Measurements from ENCODE around the gene COL4A2. TPM values are rescaled to one million over a fixed set of nuclear protein-coding genes. Genes with fewer than 3 reads are reported as not detected.
"Not testable (repeated sequence)": the region's sequence is repeated elsewhere in the genome, so short reads cannot be mapped to it uniquely, and the experiment has no call there.

The COL4A2 gene
- total RNA-seq, 6 donors from 2014 or later = 169 to 458 (median 258) TPM

GRCh38 chr13:110450941-110451730 lies 144.1 kb downstream of the COL4A2 start:
- WGBS, 2 donors = 82 to 84% methylated on average over 12 of the region's 12 CpGs
- DNase-seq = no peak
- ATAC-seq (ENCODE audit: low FRiP score in 2 of 2) = no peak
- peaks cover 0 to 5% (median 0%) of the 10 kb centered on the region in 4 donors for H3K4me1 ChIP-seq
- no peaks in the 10 kb centered on the region for H3K9me3 ChIP-seq
- no peaks in the 10 kb centered on the region for H3K27me3 ChIP-seq
- H3K27ac ChIP-seq = no peak overlapping the region
- peaks cover 0 to 88% (median 23%) of the 10 kb centered on the region in 4 donors for H3K36me3 ChIP-seq
- H3K4me3 ChIP-seq = no peak overlapping the region
- TF ChIP-seq CTCF (IDR thresholded peaks at IDR 0.05) = no peak
- TF ChIP-seq EP300 (IDR thresholded peaks at IDR 0.05) = no peak
- TF ChIP-seq POLR2AphosphoS5 (IDR thresholded peaks at IDR 0.05) = no peak

- not testable (repeated sequence) for H3K9me3 ChIP-seq; ATAC-seq (ENCODE audit: low FRiP score in 2 of 2); H3K27me3 ChIP-seq; H3K4me1 ChIP-seq; H3K27ac ChIP-seq; H3K4me3 ChIP-seq
- peaks cover 0 to 84% (median 17%) of the 10 kb centered on the region in 4 donors for H3K36me3 ChIP-seq
- 96% methylated on average over 11 of the region's 11 CpGs for WGBS, 2 donors
- peak in 1 of 2 donors; percentile 12 for DNase-seq
Measured at GRCh38 chr13:110453091-110453490, 146.0 kb downstream of the COL4A2 start.

GRCh38 chr13:110453797-110454196 lies 146.7 kb downstream of the COL4A2 start:
- 69 to 70% methylated on average over 2 of the region's 2 CpGs for WGBS, 2 donors
- ATAC-seq (ENCODE audit: low FRiP score in 2 of 2) = no peak
- H3K36me3 ChIP-seq = peaks cover 0 to 84% (median 16%) of the 10 kb centered on the region in 4 donors

GRCh38 chr13:110454227-110454859 lies 147.3 kb downstream of the COL4A2 start:
- H3K36me3 ChIP-seq = peaks cover 0 to 84% (median 16%) of the 10 kb centered on the region in 4 donors

More at GRCh38 chr13:110453797-110454196, 146.7 kb downstream of the COL4A2 start:
- no peaks in the 10 kb centered on the region for H3K27me3 ChIP-seq
- H3K9me3 ChIP-seq = no peaks in the 10 kb centered on the region
- H3K4me1 ChIP-seq = peaks cover 0 to 6% (median 0%) of the 10 kb centered on the region in 4 donors
- no peak overlapping the region for H3K4me3 ChIP-seq
- TF ChIP-seq CTCF (IDR thresholded peaks at IDR 0.05) = no peak
- no peak for TF ChIP-seq POLR2A (IDR thresholded peaks at IDR 0.05)
- TF ChIP-seq EP300 (IDR thresholded peaks at IDR 0.05) = no peak
- no peak for TF ChIP-seq POLR2AphosphoS5 (IDR thresholded peaks at IDR 0.05)
- H3K27ac ChIP-seq = no peak overlapping the region
- no peak for DNase-seq

More at GRCh38 chr13:110454227-110454859, 147.3 kb downstream of the COL4A2 start:
- 82 to 89% methylated on average over 20 to 21 of the region's 21 CpGs for WGBS, 2 donors
- no peak overlapping the region for H3K27ac ChIP-seq
- H3K27me3 ChIP-seq = no peaks in the 10 kb centered on the region
- H3K9me3 ChIP-seq = no peaks in the 10 kb centered on the region
- no peak overlapping the region for H3K4me3 ChIP-seq
- DNase-seq = no peak
- TF ChIP-seq EP300 (IDR thresholded peaks at IDR 0.05) (no peak), POLR2AphosphoS5 (IDR thresholded peaks at IDR 0.05) (no peak), POLR2A (IDR thresholded peaks at IDR 0.05) (no peak), CTCF (IDR thresholded peaks at IDR 0.05) (no peak)
- H3K4me1 ChIP-seq = peaks cover 0 to 6% (median 0%) of the 10 kb centered on the region in 4 donors
- ATAC-seq (ENCODE audit: low FRiP score in 2 of 2) = no peak
